GM12891 (cell line): ENCODE results near the gene HEATR5A.

Experiments used
- PAX5 ChIP-seq: IDR thresholded peaks from 2 replicates; pipeline ENCODE4 v1.6.1; 2011; ENCODE audit warnings: low read length, moderate library complexity, mild to moderate bottlenecking; ENCODE audit not compliant: insufficient read depth, severe bottlenecking
- POLR2A ChIP-seq: IDR thresholded peaks from 2 replicates; pipeline ENCODE4 v1.6.1; 2011; ENCODE audit warnings: low read depth, low read length, control low read depth
- POLR2AphosphoS5 ChIP-seq: IDR thresholded peaks from 2 replicates; pipeline ENCODE4 v1.6.1; 2011; ENCODE audit warnings: low read depth, low read length, control low read depth
- SPI1 ChIP-seq: IDR thresholded peaks from 2 replicates; pipeline ENCODE4 v1.6.1; 2011; ENCODE audit warnings: low read depth, low read length, control low read depth
- TAF1 ChIP-seq: IDR thresholded peaks from 2 replicates; pipeline ENCODE4 v1.6.1; 2011; ENCODE audit warnings: low read depth, low read length, control low read depth

- no peak for TF ChIP-seq TAF1
- TF ChIP-seq POLR2AphosphoS5, result no peak
- TF ChIP-seq POLR2A, result no peak
- no peak for TF ChIP-seq SPI1
- TF ChIP-seq PAX5, result no peak
Observed at GRCh38 chr14:31300883-31301282, 119.5 kb downstream of the HEATR5A start.
